H9 (cell line): ENCODE data around the gene TIMM22. TPM values are rescaled to one million over a fixed set of nuclear protein-coding genes. Genes with fewer than 3 reads are reported as not detected.

ENCODE experiments used
- DNase-seq: peaks from one replicate; pipeline ENCODE4 v3.0.0-alpha.2; 2017
- H2AFZ ChIP-seq: one replicate; pipeline ENCODE4 v1.6.1; 2013; ENCODE audit warnings: mild to moderate bottlenecking, low read length, control low read depth, moderate library complexity
- H2AK5ac ChIP-seq: 2 replicates; pipeline ENCODE4 v1.6.1; 2013; ENCODE audit warnings: low read length, control low read depth, mixed read lengths; ENCODE audit not compliant: insufficient read length
- H2BK120ac ChIP-seq: one replicate; pipeline ENCODE4 v1.6.1; 2013; ENCODE audit warnings: low read depth, mild to moderate bottlenecking, low read length, control low read depth, inconsistent platforms; ENCODE audit not compliant: poor library complexity, severe bottlenecking
- H2BK12ac ChIP-seq: 2 replicates; pipeline ENCODE4 v1.6.1; 2013; ENCODE audit warnings: low read length, control low read depth, mixed read lengths, low read depth; ENCODE audit not compliant: insufficient read length
- H2BK15ac ChIP-seq: 2 replicates; pipeline ENCODE4 v1.6.1; 2013; ENCODE audit warnings: low read depth, low read length, control low read depth
- H2BK20ac ChIP-seq: one replicate; pipeline ENCODE4 v1.6.1; 2013; ENCODE audit warnings: low read depth, mild to moderate bottlenecking, low read length, control low read depth, inconsistent platforms; ENCODE audit not compliant: poor library complexity, severe bottlenecking
- H2BK5ac ChIP-seq: 2 replicates; pipeline ENCODE4 v1.6.1; 2013; ENCODE audit warnings: low read length, control low read depth, mixed read lengths; ENCODE audit not compliant: insufficient read length
- H3K14ac ChIP-seq: 2 replicates; pipeline ENCODE4 v1.6.1; 2013; ENCODE audit warnings: low read length, control low read depth; ENCODE audit not compliant: insufficient read depth
- H3K18ac ChIP-seq: 2 replicates; pipeline ENCODE4 v1.6.1; 2013; ENCODE audit warnings: low read depth, mild to moderate bottlenecking, mixed read lengths, low read length, control low read depth; ENCODE audit not compliant: insufficient read length
- H3K23ac ChIP-seq: 2 replicates; pipeline ENCODE4 v1.6.1; 2013; ENCODE audit warnings: low read length, control low read depth, mixed read lengths, low read depth; ENCODE audit not compliant: insufficient read length
- H3K23me2 ChIP-seq: 2 replicates; pipeline ENCODE4 v1.6.1; 2013; ENCODE audit warnings: low read depth, mild to moderate bottlenecking, mixed read lengths, low read length, control low read depth; ENCODE audit not compliant: insufficient read length, poor library complexity, severe bottlenecking
- H3K27ac ChIP-seq: 2 replicates; pipeline ENCODE4 v1.5.1; 2013; ENCODE audit warnings: low read length, control low read depth, mixed read lengths, low read depth; ENCODE audit not compliant: insufficient read length
- H3K27me3 ChIP-seq: 2 replicates; pipeline ENCODE4 v1.6.1; 2013; ENCODE audit warnings: low read length, control low read depth, inconsistent platforms; ENCODE audit not compliant: insufficient read depth
- H3K4ac ChIP-seq: 2 replicates; pipeline ENCODE4 v1.6.1; 2013; ENCODE audit warnings: low read depth, mild to moderate bottlenecking, control low read depth, inconsistent platforms, low read length, moderate library complexity
- H3K4me1 ChIP-seq: 2 replicates; pipeline ENCODE4 v1.6.1; 2013; ENCODE audit warnings: low read length, control low read depth, inconsistent platforms; ENCODE audit not compliant: insufficient read depth
- H3K4me2 ChIP-seq: 2 replicates; pipeline ENCODE4 v1.6.1; 2013; ENCODE audit warnings: low read length, control low read depth, mixed read lengths; ENCODE audit not compliant: insufficient read length, insufficient read depth
- H3K56ac ChIP-seq: 2 replicates; pipeline ENCODE4 v1.6.1; 2013; ENCODE audit warnings: low read depth, mild to moderate bottlenecking, mixed read lengths, low read length, control low read depth; ENCODE audit not compliant: insufficient read length
- H3K79me1 ChIP-seq: 2 replicates; pipeline ENCODE4 v1.6.1; 2013; ENCODE audit warnings: low read depth, mild to moderate bottlenecking, moderate library complexity, low read length, control low read depth, inconsistent platforms; ENCODE audit not compliant: insufficient read depth, poor library complexity, severe bottlenecking
- H3K79me2 ChIP-seq: 2 replicates; pipeline ENCODE4 v1.6.1; 2013; ENCODE audit warnings: low read length, control low read depth, inconsistent platforms; ENCODE audit not compliant: insufficient read depth
- H3K9ac ChIP-seq: 2 replicates; pipeline ENCODE4 v1.6.1; 2013; ENCODE audit warnings: low read length, control low read depth, mixed read lengths; ENCODE audit not compliant: insufficient read length; ENCODE audit errors: extremely low read depth
- H3K9me3 ChIP-seq: one replicate; pipeline ENCODE4 v1.6.1; 2013; ENCODE audit warnings: low read depth, low read length, inconsistent platforms; ENCODE audit not compliant: control insufficient read depth
- H3T11ph ChIP-seq: one replicate; pipeline ENCODE4 v1.6.1; 2013; ENCODE audit warnings: mild to moderate bottlenecking, low read length, control low read depth, inconsistent platforms
- H4K20me1 ChIP-seq: one replicate; pipeline ENCODE4 v1.6.1; 2013; ENCODE audit not compliant: control insufficient read depth, insufficient read length, insufficient read depth
- H4K5ac ChIP-seq: 2 replicates; pipeline ENCODE4 v1.6.1; 2013; ENCODE audit warnings: low read depth, mild to moderate bottlenecking, mixed read lengths, low read length, control low read depth; ENCODE audit not compliant: insufficient read length
- H4K8ac ChIP-seq: replicated peaks from 2 replicates; pipeline ENCODE4 v1.6.1; 2013; ENCODE audit warnings: low read length, control low read depth, mixed read lengths, low read depth; ENCODE audit not compliant: insufficient read length
- H4K91ac ChIP-seq: 2 replicates; pipeline ENCODE4 v1.6.1; 2013; ENCODE audit warnings: low read depth, mild to moderate bottlenecking, moderate library complexity, mixed read lengths, low read length, control low read depth; ENCODE audit not compliant: insufficient read length
- H3K27ac Mint-ChIP-seq, 3 experiments: 2 replicates in 2 of 3; 3 replicates in 1 of 3; pipeline ENCODE4 v1.8.0; 2020 to 2021; ENCODE audit warnings: mixed read lengths in 3 of 3, mild to moderate bottlenecking in 1 of 3, moderate library complexity in 1 of 3
- H3K27me3 Mint-ChIP-seq: 2 replicates; pipeline ENCODE4 v1.8.0; 2021; ENCODE audit warnings: low read depth, mild to moderate bottlenecking, moderate library complexity, mixed read lengths
- H3K36me3 Mint-ChIP-seq, 3 experiments: 2 replicates in 2 of 3; 3 replicates in 1 of 3; pipeline ENCODE4 v1.8.0; 2020 to 2021; ENCODE audit warnings: low read depth in 3 of 3, mixed read lengths in 3 of 3; ENCODE audit not compliant: insufficient read depth in 1 of 3
- H3K4me1 Mint-ChIP-seq, 2 experiments: 2 replicates each; pipeline ENCODE4 v1.8.0; 2020; ENCODE audit warnings: mixed read lengths in 2 of 2
- H3K4me3 Mint-ChIP-seq, 2 experiments: 2 replicates in 1 of 2; 3 replicates in 1 of 2; pipeline ENCODE4 v1.8.0; 2020 to 2021; ENCODE audit warnings: mild to moderate bottlenecking in 2 of 2, mixed read lengths in 2 of 2, moderate library complexity in 1 of 2
- H3K9me3 Mint-ChIP-seq, 2 experiments: 2 replicates in 1 of 2; 3 replicates in 1 of 2; pipeline ENCODE4 v1.8.0; 2020; ENCODE audit warnings: mild to moderate bottlenecking in 2 of 2, mixed read lengths in 2 of 2, moderate library complexity in 1 of 2
- CTCF ChIP-seq: fragments of 200-600 bp; sonication (generic); conservative IDR thresholded peaks from 3 replicates; pipeline ENCODE4 v1.8.0; 2021; ENCODE audit warnings: antibody characterized with exemption, mild to moderate bottlenecking
- WGBS: extraction: QIAGEN DNeasy Blood & Tissue Kit; methylation state at CpG from one replicate; pipeline ENCODE4 v1.1.7; 2013; ENCODE audit warnings: missing lambda C conversion rate, low lambda C conversion rate, mixed read lengths; ENCODE audit not compliant: insufficient read length; ENCODE audit errors: extremely low coverage; 5-methylcytosine and 5-hydroxymethylcytosine counted together
- total RNA-seq: library from RNA; stranded (reverse); gene quantifications from 2 replicates; pipeline ENCODE4 v1.2.1, GENCODE V29; 2021

TIMM22 gene
- total RNA-seq, 1 experiment from 2014 or later: 23.0 TPM

DNA sequence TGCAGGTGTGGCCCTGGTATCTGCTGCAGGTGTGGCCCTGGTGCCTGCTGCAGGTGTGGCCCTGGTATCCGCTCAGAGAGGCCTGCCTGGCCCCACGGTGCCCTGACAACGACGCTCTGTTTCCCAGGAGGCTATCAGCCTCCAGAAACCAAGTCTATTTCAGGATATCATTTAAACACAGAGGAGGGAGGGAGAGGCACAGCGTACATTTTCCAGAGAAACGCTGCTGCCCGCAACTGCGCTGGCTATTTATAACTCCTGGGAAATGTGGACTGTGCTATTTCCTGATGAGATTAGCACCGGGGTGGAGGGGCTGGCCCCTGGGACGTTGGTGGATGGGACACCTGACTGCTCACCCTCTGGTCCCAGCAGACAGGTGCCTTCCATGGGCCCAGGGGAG is 22.5 kb downstream of the TIMM22 start:
- no peak for DNase-seq
- H3K4ac ChIP-seq: no peak overlapping the region
- no peak overlapping the region for H4K8ac ChIP-seq
- H3K79me1 ChIP-seq: no peaks in the 10 kb centered on the region
- no peak overlapping the region for H3K56ac ChIP-seq
- H2AFZ ChIP-seq: no peak overlapping the region
- H3K36me3 Mint-ChIP-seq: no peaks in the 10 kb centered on the region
- no peak overlapping the region for H2AK5ac ChIP-seq
- no peaks in the 10 kb centered on the region for H3K23me2 ChIP-seq
- 0 out of 2 replicates have a peak, but pooled peaks cover 2% of the 10 kb centered on the region for H3K27me3 Mint-ChIP-seq
- no peak overlapping the region for H3T11ph ChIP-seq
- no peak for TF ChIP-seq CTCF
- no peak overlapping the region; the same call in 1 of the 2 replicates for H3K14ac ChIP-seq
- H3K27ac Mint-ChIP-seq: peak overlapping the region; percentile 62 to 78 (median 69); a peak in 5 of 7 replicates
- no peak overlapping the region for H3K27ac ChIP-seq
- H3K9me3 Mint-ChIP-seq: no peaks in the 10 kb centered on the region
- no peak overlapping the region for H2BK15ac ChIP-seq
- no peaks in the 10 kb centered on the region for H3K79me2 ChIP-seq
- H3K4me2 ChIP-seq: no peak overlapping the region
- H3K4me3 Mint-ChIP-seq: no peak overlapping the region
- no CpG with 5 or more reads among the region's 10 CpGs for WGBS
- H4K5ac ChIP-seq: no peak overlapping the region
- H3K18ac ChIP-seq: no peak overlapping the region
- H2BK20ac ChIP-seq: no peak overlapping the region
- no peaks in the 10 kb centered on the region for H4K20me1 ChIP-seq
- no peak overlapping the region for H2BK120ac ChIP-seq
- H3K9me3 ChIP-seq: no peaks in the 10 kb centered on the region
- H3K27me3 ChIP-seq: no peaks in the 10 kb centered on the region
- H2BK12ac ChIP-seq: no peak overlapping the region
- H2BK5ac ChIP-seq: no peak overlapping the region
- H3K4me1 ChIP-seq: no peaks in the 10 kb centered on the region
- no peak overlapping the region for H3K23ac ChIP-seq
- H3K9ac ChIP-seq: no peak overlapping the region
- no peak overlapping the region for H4K91ac ChIP-seq
- H3K4me1 Mint-ChIP-seq: no peaks in the 10 kb centered on the region
